Mesenchymal stem cell (in vitro differentiated cells and primary cell): ENCODE results near the gene SUMO4.

ENCODE experiments used
- DNase-seq: peaks from one replicate; pipeline ENCODE4 v3.0.0-alpha.2; 2013
- H2AFZ ChIP-seq: one replicate; pipeline ENCODE4 v1.6.1; 2013; ENCODE audit warnings: low read depth, mild to moderate bottlenecking, control low read depth, inconsistent platforms, low read length, moderate library complexity
- H2AK5ac ChIP-seq: 2 replicates; pipeline ENCODE4 v1.6.1; 2013; ENCODE audit warnings: low read length, moderate library complexity, mild to moderate bottlenecking, inconsistent platforms; ENCODE audit not compliant: severe bottlenecking
- H2BK120ac ChIP-seq: one replicate; pipeline ENCODE4 v1.6.1; 2013; ENCODE audit warnings: low read depth, mild to moderate bottlenecking, inconsistent platforms, low read length, moderate library complexity
- H2BK12ac ChIP-seq, 2 experiments: one replicate each; pipeline ENCODE4 v1.6.1; 2013; ENCODE audit warnings: inconsistent platforms in 2 of 2, low read length in 2 of 2, mild to moderate bottlenecking in 2 of 2, moderate library complexity in 2 of 2, control low read depth in 1 of 2
- H2BK15ac ChIP-seq: one replicate; pipeline ENCODE4 v1.6.1; 2013; ENCODE audit warnings: mild to moderate bottlenecking, low read depth, inconsistent platforms; ENCODE audit not compliant: poor library complexity, severe bottlenecking
- H2BK5ac ChIP-seq: 2 replicates; pipeline ENCODE4 v1.6.1; 2013; ENCODE audit warnings: low read depth, mild to moderate bottlenecking, low read length, control low read depth, inconsistent platforms; ENCODE audit not compliant: poor library complexity, severe bottlenecking
- H3K14ac ChIP-seq, 2 experiments: one replicate each; pipeline ENCODE4 v1.6.1; 2013; ENCODE audit warnings: inconsistent platforms in 2 of 2, low read length in 2 of 2, control low read depth in 1 of 2, mild to moderate bottlenecking in 1 of 2, moderate library complexity in 1 of 2
- H3K18ac ChIP-seq, 2 experiments: one replicate each; pipeline ENCODE4 v1.6.1; 2013; ENCODE audit warnings: inconsistent platforms in 2 of 2, low read length in 2 of 2, control low read depth in 1 of 2, low read depth in 1 of 2, mild to moderate bottlenecking in 1 of 2
- H3K23ac ChIP-seq, 2 experiments: one replicate each; pipeline ENCODE4 v1.6.1; 2013; ENCODE audit warnings: inconsistent platforms in 2 of 2, low read length in 2 of 2, mild to moderate bottlenecking in 2 of 2, moderate library complexity in 2 of 2, control low read depth in 1 of 2
- H3K27ac ChIP-seq: 2 replicates; pipeline ENCODE4 v1.5.1; 2013; ENCODE audit warnings: mild to moderate bottlenecking, moderate library complexity, low read length, control low read depth, inconsistent platforms; ENCODE audit not compliant: poor library complexity, severe bottlenecking
- H3K27me3 ChIP-seq, 2 experiments: 2 replicates each; pipeline versions ENCODE4 v1.6.1 to v1.7.0; 2013; ENCODE audit warnings: low read length in 2 of 2, mild to moderate bottlenecking in 2 of 2, moderate library complexity in 2 of 2, control low read depth in 1 of 2, inconsistent platforms in 1 of 2; ENCODE audit not compliant: control insufficient read depth in 1 of 2, insufficient read depth in 1 of 2
- H3K36me3 ChIP-seq, 2 experiments: 2 replicates each; pipeline versions ENCODE4 v1.6.1 to v1.7.0; 2013; ENCODE audit warnings: low read length in 2 of 2, control low read depth in 1 of 2, inconsistent platforms in 1 of 2, low read depth in 1 of 2, mild to moderate bottlenecking in 1 of 2; ENCODE audit not compliant: insufficient read depth in 2 of 2, control insufficient read depth in 1 of 2
- H3K4ac ChIP-seq, 2 experiments: one replicate each; pipeline ENCODE4 v1.6.1; 2013; ENCODE audit warnings: inconsistent platforms in 2 of 2, low read length in 2 of 2, mild to moderate bottlenecking in 2 of 2, moderate library complexity in 2 of 2, control low read depth in 1 of 2, low read depth in 1 of 2
- H3K4me1 ChIP-seq: 2 replicates; pipeline ENCODE4 v1.6.1; 2013; ENCODE audit warnings: low read depth, low read length, control low read depth; ENCODE audit not compliant: control insufficient read depth, insufficient read depth
- H3K4me2 ChIP-seq: 2 replicates; pipeline ENCODE4 v1.6.1; 2013; ENCODE audit warnings: low read length, mild to moderate bottlenecking, inconsistent platforms; ENCODE audit not compliant: poor library complexity, severe bottlenecking
- H3K4me3 ChIP-seq, 2 experiments: 2 replicates each; pipeline versions ENCODE4 v1.5.1 to v1.7.0; 2013; ENCODE audit warnings: low read length in 2 of 2, mild to moderate bottlenecking in 2 of 2, control low read depth in 1 of 2, low read depth in 1 of 2; ENCODE audit not compliant: insufficient read depth in 1 of 2
- H3K79me1 ChIP-seq: replicated peaks from 2 replicates; pipeline ENCODE4 v1.6.1; 2013; ENCODE audit warnings: mild to moderate bottlenecking, control low read depth, low read length, inconsistent platforms; ENCODE audit not compliant: poor library complexity, severe bottlenecking
- H3K9ac ChIP-seq: 2 replicates; pipeline ENCODE4 v1.7.0; 2013; ENCODE audit warnings: mild to moderate bottlenecking, low read length, moderate library complexity
- H3K9me3 ChIP-seq: 2 replicates; pipeline ENCODE4 v1.7.0; 2013; ENCODE audit warnings: mild to moderate bottlenecking, low read length; ENCODE audit not compliant: control insufficient read depth
- H4K8ac ChIP-seq: one replicate; pipeline ENCODE4 v1.6.1; 2013; ENCODE audit warnings: inconsistent platforms, mild to moderate bottlenecking, low read length, moderate library complexity
- H4K91ac ChIP-seq: one replicate; pipeline ENCODE4 v1.6.1; 2013; ENCODE audit warnings: mild to moderate bottlenecking, low read length, inconsistent platforms
- WGBS: methylation state at CpG from one replicate; pipeline ENCODE4 v1.1.7; 2013; ENCODE audit warnings: mixed read lengths; 5-methylcytosine and 5-hydroxymethylcytosine counted together

The SUMO4 gene

GRCh38 chr6:149364557-149364956, 35.5 kb upstream of the SUMO4 start:
- H3K27me3 ChIP-seq: no peaks in the 10 kb centered on the region
- no CpG with 5 or more reads among the region's 2 CpGs for WGBS

GRCh38 chr6:149365197-149365596, 34.9 kb upstream of the SUMO4 start:
- Histone ChIP-seq H3K18ac (no peak overlapping the region), H3K9ac (no peak overlapping the region), H3K4me1 (no peaks in the 10 kb centered on the region), H2AK5ac (no peak overlapping the region), H3K27me3 (no peaks in the 10 kb centered on the region), H3K79me1 (peaks cover 7% of the 10 kb centered on the region), H3K4me2 (no peak overlapping the region), H2BK5ac (no peak overlapping the region), H3K23ac (no peak overlapping the region), H3K9me3 (no peaks in the 10 kb centered on the region), H3K36me3 (peaks cover 3 to 5% of the 10 kb centered on the region in 2 experiments), H2BK15ac (no peak overlapping the region), H4K8ac (no peak overlapping the region), H3K4me3 (no peak overlapping the region), H2BK12ac (no peak overlapping the region), H3K27ac (no peak overlapping the region), H3K14ac (no peak overlapping the region), H3K4ac (no peak overlapping the region), H2BK120ac (no peak overlapping the region), H2AFZ (no peak overlapping the region), H4K91ac (no peak overlapping the region)
- no peak for DNase-seq

More at GRCh38 chr6:149364557-149364956, 35.5 kb upstream of the SUMO4 start:
- Histone ChIP-seq H2BK12ac (no peak overlapping the region), H3K4ac (no peak overlapping the region), H2AK5ac (no peak overlapping the region), H2AFZ (no peak overlapping the region), H2BK120ac (no peak overlapping the region), H3K4me1 (no peaks in the 10 kb centered on the region), H3K4me2 (no peak overlapping the region), H3K79me1 (peaks cover 7% of the 10 kb centered on the region), H2BK5ac (no peak overlapping the region), H3K9me3 (no peaks in the 10 kb centered on the region), H3K4me3 (no peak overlapping the region), H3K27ac (no peak overlapping the region), H2BK15ac (no peak overlapping the region), H3K14ac (no peak overlapping the region), H3K18ac (no peak overlapping the region), H3K9ac (no peak overlapping the region), H3K36me3 (peaks cover 0 to 3% of the 10 kb centered on the region in 2 experiments), H4K91ac (no peak overlapping the region), H4K8ac (no peak overlapping the region), H3K23ac (no peak overlapping the region)
- peak; percentile 12 for DNase-seq

DNA sequence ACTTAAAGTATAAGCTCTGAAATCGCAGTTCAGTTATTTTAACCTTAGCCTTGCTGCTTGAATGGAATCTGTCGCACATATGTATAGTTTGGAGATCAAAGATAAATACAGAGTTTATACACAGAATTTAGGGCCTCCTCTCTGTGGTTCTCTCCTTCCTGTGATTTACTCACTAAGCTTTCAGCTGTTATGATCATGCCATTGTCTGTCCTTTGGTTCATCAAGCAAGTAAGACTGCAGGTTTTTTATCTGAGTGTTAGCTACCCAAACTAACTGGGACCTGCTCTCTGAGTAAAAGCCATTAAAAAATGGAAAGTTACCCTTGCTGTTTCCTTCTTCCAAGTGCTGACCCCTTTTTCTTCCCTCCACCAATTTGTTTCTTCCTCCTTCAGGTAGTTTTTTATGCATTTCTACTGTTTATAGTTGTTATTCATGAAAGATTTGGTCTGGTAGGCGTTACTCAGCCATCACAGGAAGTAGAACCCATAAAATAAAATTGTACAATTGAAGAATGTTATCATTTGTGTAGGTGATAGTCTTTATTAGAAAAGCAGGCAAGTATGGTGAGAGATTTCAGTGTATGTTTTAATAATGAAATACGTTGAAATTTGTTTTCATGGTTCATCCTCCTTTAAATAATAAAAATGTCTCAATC, 33.7 kb upstream of the SUMO4 start:
- Histone ChIP-seq H3K23ac (no peak overlapping the region), H3K4me3 (no peak overlapping the region), H3K4me2 (no peak overlapping the region), H3K18ac (no peak overlapping the region), H3K27ac (no peak overlapping the region), H4K8ac (no peak overlapping the region), H4K91ac (no peak overlapping the region), H2BK15ac (no peak overlapping the region), H3K27me3 (no peaks in the 10 kb centered on the region), H3K4me1 (no peaks in the 10 kb centered on the region), H3K9ac (no peak overlapping the region), H2BK12ac (no peak overlapping the region), H2BK120ac (no peak overlapping the region), H2AK5ac (no peak overlapping the region), H2AFZ (no peak overlapping the region), H3K4ac (no peak overlapping the region), H3K36me3 (peaks cover under 1 to 11% of the 10 kb centered on the region in 2 experiments), H3K14ac (no peak overlapping the region), H3K79me1 (peaks cover 2% of the 10 kb centered on the region), H3K9me3 (no peaks in the 10 kb centered on the region), H2BK5ac (no peak overlapping the region)
- 91% methylated on average over 3 of the region's 4 CpGs for WGBS
- DNase-seq: no peak

DNA sequence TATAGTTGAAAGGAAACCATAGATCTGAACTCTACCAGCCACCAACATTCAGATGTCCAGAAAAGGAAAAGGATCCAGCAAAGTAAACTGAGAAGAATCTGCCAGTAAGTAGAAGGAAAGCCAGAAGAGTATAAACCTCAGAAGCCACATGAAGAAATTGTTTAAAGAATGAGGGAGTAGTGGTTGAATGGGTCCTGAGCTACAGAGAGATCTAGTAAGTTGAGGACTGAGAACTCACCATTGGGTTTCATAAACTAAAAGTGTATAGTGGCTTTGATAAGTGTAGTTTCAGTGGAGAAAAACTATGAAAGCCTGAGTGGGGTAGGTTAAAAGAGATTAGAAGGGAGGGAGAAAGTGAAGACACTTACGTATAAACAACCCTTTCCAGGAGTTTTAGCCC, 32.0 kb upstream of the SUMO4 start:
- Histone ChIP-seq H3K9ac (no peak overlapping the region), H3K36me3 (peaks cover 0 to 24% of the 10 kb centered on the region in 2 experiments), H3K4ac (no peak overlapping the region), H2BK15ac (no peak overlapping the region), H4K8ac (no peak overlapping the region), H3K18ac (no peak overlapping the region), H3K79me1 (peaks cover 1% of the 10 kb centered on the region), H2AFZ (no peak overlapping the region), H3K4me3 (no peak overlapping the region), H3K9me3 (no peaks in the 10 kb centered on the region), H3K23ac (no peak overlapping the region), H4K91ac (no peak overlapping the region), H2AK5ac (no peak overlapping the region), H3K4me1 (no peaks in the 10 kb centered on the region), H2BK120ac (no peak overlapping the region), H3K27ac (no peak overlapping the region), H2BK12ac (no peak overlapping the region), H3K27me3 (no peaks in the 10 kb centered on the region), H3K14ac (no peak overlapping the region), H2BK5ac (no peak overlapping the region), H3K4me2 (no peak overlapping the region)
- DNase-seq: no peak
- WGBS: 100% methylated on average over 1 of the region's 1 CpG
